Measurements from ENCODE around the gene IMMT.
"Not testable (repeated sequence)": the region's sequence is repeated elsewhere in the genome, so short reads cannot be mapped to it uniquely, and the experiment has no call there.

Gene IMMT

DNA sequence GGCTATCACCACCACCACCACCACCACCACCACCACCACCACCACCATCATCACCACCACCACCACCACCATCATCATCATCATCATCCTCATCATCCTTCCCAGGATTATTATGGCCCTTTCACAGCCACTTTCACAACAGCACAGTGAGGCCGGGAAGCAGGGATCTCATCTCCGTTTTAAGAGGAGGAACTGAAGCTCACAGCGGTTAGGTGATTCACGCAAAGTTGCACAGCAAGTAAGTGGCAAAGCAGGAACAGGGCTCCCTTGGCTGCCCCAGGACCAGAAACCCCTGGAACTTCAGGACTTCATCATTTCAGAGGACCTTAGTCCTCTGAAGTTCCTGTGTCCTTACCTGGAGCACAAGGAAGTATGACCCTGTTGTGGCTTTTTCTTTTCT, 30.8 kb upstream of the IMMT start:
- DNase-seq (ENCODE audit: low spot score): peak; percentile 35

DNA sequence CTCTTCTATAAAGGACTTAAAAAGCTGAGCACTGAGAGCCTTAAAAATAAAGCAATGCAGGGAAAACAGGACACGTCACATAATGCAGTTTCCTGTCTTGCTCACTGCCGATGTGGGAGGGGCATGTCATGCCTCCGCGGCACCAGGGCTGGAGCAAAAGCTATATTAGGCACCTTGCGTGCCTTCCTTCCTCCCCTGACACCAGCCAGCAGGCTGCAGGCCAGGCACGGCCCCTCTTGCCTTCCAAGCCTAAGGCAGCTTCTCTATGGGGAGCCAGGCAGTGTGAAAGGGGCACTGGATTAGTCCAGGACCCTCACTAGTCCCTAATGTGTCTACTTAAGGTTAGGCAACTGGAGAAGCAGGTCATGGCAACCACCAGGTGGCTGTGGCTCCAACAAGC, 30.3 kb upstream of the IMMT start:
- DNase-seq (ENCODE audit: low spot score): peak; percentile 74

DNA sequence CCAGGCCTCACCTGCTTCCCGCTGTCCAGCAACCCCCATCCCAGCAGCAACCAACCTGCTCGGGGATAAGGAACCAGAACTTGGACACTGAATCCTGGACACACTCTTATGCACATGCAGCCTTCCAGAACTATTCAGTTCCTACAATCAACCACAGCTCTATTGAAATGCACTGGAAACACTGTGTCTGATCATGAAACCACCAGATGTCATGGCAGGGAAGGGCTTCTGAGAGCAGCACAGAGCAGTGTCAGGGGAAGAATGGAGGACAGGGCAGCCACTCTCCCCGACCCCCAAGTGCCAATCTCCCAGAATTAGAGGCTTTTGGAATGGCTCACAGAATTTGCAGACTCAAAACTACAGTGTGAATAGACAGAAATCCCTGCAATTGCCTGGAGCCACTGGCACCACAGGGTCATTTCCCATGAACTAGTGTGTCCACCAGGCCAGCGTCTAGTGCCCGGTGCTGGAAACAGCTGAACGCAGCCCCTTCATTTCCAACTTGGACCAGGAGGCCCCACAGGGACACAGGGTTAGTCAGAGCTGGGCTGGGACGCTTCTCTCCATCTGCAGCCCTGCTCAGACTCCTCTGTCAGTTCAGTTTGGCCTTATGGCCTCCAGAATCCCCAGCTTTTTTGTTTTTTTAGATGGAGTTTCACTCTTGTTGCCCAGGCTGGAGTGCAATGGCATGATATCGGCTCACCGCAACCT, 29.5 kb upstream of the IMMT start:
- no peak for DNase-seq (ENCODE audit: low spot score)

DNA sequence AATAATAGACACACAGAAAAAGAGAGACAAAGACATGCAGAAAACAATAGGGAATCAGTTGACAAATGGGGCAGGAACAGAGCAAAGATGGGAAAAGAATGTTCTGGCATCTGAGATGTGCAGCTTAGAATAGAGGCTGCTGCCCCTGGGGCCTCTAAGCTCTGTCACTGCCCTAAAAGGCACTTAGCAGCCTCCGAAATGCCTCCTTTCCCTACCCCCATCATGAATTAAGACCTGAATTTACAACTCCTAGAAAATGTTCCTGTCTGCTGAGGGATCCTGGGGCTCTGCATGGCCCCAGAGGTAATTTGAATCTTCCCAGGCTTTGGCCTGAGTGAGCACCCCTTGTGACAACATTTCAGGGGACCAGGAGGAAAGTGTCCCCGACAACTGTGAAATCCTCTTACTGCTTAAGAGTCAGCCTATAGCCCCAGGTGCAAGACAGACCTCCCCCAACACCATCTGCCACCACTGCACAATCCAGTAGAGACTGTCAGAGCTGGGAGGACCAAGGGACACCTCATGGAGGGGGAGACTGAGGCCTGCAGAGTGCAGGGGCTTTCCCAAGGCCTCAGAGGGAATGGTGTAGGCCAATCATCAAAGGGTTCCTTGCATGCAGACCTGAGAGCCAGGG, 28.8 kb upstream of the IMMT start:
- no peak for DNase-seq (ENCODE audit: low spot score)

DNA sequence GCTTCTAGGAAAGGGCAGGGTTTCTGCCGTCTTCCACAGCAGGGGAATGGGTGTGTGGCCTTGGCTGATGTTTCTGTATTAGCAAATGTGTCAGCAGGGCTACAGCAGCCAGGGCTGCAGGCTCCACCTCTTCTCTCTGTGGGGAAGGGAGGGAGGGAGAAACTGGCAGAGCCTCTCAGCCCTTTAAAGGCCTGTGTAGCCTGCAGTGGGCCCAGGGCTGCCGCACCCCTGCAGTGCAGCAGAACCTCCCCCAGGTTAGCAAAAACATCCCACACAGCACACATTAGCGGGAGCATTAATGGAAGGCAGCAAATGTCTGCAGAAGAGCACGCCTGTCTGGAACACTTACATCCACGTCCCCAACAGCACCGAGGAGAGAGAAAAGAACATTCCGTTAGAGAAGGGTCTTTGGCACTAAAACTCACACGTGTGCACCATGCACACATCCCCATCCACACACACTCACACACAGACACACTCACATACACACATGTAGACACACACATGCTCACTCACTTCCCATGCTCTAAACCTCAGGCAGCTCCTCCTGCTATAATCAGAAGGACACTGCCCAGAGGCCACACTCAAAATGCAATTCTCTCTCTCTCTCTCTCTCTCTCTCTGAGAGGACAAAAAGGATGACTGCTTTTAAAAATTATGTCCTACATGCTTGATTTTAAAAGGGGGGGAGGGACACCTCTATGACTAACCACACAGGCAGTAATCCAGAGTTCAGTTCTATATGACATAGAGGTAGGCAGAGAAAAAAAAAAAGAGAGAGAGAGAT, 28.1 kb upstream of the IMMT start:
- no peak for DNase-seq (ENCODE audit: low spot score)

DNA sequence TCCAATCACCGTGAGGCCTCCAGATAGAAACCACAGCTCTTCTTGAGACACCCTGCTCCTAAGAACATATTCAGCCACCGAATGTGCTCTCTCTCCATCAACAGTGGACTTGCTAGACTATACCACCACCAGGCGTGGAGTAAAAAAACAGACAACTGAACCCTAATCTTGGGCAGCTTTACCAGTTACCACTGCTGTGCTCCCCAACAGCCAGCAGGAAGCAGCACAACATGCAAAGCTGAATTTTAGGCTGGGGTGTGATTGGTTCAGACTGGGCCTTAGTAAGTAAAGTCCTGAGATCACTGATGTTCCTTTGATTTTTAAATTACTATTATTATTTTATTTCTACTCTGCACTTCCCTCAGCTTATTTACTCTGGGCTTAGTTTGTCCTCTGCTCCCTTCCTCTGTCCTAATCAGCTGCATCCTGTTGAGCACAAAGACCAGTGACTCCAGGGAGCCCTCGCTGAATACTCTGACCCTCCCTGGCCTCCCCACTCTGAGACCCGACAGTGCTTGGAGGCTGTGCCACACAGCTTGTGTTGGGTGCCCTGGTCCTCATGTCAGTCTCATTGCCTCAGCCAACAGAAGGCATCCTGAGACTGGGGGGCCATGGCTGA, 25.9 kb upstream of the IMMT start:
- DNase-seq (ENCODE audit: low spot score): peak; percentile 76

DNA sequence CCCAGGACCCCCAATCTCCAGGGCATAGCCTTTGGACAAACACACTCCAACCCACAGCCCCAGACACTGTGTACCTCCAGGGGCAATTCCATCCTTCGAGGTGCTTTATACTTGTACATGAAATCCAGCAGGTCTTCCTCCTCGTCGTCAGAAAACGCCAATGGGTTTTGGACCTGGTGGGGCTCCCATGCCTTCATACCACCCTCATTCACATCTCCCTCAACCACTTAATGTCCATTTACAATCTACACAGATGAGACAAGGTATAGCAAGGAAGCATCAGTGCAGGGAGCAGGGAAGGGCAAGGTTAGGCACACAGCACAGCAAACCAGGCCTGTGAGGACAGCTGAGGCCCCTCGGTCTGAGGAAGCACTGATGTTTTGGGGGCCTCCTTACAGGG, 24.6 kb upstream of the IMMT start:
- DNase-seq (ENCODE audit: low spot score): no peak

DNA sequence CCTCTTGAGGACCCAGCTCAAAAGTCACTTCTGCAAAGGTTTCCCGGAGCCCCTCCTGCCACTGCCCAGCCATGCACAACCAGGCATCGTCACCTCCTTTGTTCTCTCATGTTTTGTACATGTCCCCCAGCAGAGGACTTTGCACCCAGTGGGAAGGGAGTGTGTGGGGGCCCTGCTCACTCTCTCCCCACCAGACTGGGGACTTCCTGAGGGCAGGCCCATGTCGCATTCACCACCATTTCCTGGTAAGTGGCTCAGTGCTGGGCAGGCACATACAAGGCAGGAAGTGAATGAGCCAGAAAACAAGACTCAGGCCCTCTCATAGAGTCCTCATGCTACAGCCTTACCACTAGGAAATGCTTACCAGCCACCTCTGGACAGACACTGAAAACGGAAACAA, 22.9 kb upstream of the IMMT start:
- no peak for DNase-seq (ENCODE audit: low spot score)

DNA sequence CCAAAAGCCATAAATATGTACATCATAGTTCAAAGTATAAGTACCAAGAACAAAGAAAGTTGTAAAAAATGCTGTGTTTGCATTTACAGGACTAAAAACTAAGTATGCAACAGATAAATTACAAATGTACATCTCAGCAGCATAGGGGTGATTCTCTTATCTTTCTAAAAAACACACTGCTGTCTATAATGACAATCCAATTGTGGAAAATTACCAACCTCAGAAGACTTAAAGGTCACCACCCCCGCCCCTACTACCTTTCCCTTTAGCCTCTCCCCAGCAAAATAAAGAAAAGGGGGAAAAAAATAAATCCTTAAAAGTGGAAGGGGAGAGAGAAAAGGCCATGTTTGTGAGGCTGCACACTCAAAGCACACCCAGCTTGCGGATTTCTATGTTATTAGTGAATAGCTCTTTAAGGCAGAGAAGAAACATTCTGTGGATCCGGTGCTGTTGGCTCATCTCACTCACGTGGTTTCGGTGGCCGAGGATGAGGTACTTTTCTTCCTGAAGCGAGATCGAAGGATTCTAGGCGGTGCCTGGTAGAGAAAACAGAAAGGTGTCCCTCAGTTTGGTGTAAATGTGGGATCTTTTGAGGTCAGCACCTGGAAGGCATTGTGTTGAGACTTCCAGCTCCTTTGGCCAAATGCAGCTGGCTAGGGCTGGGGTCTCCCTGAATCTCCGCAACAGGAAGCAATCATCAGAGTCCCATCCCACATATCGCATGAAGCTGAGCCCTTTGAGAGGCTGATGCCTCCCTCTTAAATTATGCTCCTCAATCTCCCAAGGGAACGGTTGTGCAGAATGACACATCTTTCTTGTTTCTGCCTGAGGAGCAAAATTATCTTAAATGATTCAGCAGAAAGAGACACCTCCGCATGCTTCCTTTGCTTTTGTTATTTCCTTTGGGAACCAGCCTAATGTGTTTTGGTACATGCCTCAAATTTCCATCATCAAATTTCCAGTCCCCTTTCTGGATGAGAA, 21.6 kb upstream of the IMMT start:
- no peak for DNase-seq (ENCODE audit: low spot score)

DNA sequence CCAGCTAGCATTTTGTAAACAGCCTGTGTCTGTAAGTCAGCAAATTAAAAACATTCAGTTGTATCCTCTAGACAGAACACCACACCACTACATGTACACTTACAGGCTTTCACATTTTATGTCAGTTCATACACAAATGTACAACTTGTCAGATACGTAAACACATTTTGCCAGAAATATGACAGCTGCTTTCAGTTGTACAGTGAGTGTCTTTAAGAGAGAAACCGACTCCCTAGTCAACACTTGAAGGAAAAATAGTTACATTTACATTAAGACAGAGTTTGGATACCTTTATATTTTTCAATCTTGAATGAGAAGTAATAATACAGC, 19.2 kb upstream of the IMMT start:
- no peak for DNase-seq (ENCODE audit: low spot score)

DNA sequence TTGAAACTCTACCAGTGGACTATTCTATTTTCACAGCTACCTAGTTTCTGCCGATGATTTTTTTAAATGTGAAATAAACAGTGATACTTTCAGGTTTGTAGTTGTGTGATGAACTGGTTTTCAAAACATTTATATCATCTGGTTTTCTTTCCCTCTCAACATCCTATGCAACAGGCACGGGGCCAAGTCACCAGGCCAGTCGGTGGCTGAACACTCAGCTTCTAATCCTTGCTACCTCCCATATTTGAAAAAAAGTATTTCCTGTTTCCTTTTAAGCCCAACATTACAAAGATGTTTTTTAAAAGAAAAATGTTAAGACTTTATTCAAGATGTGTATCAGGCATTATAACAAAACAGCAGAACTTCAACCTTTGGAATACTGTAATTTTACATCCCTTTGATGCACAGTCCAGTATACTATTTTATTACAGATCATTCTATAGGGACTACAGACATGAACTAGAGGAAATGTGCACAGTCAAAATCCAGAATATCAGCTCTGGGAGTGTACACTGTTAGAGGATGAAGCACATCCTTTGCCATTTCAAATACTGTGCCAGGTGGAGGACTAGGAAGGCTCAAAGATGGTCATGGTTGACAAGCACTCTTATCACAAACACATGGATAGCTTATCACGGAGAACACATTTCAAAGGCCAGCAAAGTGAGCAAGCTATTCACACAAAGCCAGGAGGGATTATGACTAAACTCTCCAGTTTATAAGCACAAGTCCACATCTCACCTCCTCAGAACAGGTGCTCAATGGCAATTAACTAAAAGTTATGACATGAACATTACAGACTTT, 18.6 kb upstream of the IMMT start:
- DNase-seq (ENCODE audit: low spot score): no peak

DNA sequence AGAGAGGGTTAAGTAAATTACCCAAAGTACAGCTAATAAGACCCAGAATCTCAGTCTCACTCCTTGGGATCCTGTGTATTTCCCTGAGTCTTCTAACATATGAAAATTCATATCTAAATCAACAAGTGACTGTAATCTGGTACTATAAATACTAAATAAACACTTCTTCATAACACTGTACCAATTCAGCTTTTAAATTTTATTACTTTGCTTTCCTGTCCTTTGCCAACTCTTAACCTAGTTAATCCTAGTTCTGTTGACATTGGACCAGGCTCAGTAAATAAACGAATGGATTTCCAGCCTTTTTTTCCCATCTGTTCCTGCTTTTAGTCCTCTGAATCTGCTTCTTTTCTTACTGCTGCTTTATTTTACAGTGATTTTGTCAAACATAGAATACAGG, 17.8 kb upstream of the IMMT start:
- DNase-seq (ENCODE audit: low spot score): no peak

DNA sequence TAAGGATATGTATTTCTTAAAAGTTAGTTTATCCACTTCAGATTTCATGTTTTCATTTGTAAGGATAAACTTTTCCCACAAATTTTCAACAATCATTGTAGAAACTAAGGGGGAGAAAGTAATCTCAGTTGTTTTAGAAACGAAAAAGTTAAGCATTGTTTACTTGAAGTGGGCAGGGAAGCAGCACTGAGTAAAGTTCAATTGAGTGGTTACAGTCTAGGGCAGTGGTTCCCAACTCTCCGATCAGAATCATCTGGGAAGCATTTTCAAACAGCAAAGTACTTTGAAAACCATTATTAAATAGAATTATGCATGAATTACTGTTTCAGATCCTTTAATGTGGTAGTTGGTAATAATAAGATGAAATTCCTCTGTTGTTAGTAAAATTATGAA, 16.5 kb upstream of the IMMT start:
- no peak for DNase-seq (ENCODE audit: low spot score)

DNA sequence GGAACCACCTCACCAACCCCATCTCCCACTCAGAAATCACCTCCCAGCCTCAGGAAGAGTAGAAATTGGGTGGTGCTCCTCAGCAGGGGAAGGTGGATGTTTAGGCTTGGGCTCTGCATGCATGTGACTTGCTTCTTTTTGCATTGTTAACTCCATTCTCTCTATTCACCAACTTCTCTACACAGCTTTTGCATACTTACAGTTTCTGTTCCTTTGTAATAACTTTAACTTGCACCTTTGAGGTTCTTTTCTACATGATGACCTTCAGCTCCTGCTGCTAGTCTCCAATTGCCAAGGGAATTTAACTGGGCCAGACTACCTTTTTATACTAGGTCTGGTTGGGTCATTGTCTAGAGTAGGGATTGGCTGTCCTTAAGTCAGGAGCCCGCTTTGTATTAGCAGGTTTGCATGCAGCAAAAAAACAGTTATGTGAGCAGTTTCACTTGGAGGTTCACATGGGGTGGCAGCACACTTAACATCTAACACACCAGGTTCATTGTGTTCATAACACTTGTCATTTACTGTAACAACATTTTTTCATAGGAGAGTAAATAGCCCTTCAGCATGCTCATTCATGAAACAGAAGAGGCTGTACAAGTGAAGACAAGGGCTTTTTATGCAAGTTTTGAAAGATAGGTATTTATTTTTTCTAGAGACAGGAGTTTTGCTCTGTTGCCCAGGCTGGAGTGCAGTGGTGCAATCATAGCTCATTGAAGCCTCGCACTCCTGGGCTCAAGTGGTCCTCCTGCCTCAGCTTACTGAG, 16.0 kb upstream of the IMMT start:
- DNase-seq (ENCODE audit: low spot score): no peak

DNA sequence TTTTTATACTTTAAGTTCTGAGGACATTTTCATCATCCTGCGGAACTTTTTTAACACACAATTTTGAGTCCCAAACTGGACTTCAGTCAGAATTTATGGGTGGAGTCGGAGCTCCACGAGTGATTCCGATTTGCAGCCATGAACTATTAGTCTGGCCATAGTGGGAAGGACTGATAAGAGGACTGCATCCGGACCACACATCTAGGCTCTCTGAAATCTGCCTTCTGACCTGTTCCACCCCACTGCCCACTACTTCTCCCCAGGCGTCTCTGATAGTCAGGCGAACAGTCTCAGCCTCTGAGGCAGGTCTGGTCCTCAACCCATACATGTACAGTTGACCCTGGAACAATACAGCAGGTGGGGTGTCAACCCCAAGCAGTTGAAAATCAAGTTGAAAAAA, 9.2 kb upstream of the IMMT start:
- DNase-seq (ENCODE audit: low spot score): no peak

DNA sequence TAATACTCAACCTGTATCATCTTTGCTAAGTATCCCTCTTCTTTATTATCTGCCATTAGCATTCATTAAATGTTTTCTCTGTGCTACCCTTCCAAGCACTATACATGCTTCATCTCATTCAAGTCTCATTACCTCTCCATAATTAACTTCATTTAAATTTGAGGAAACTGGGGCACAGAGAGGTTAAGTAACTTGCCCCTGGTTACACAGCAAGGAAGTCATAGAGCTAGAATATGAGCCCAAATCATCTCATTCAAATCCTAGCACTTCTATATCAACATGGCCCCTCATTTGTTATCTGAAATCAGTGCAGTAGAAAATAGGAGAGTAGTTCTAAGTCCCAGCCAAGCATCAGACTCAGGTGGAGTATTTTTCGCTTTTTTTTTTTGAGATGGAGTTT, 8.4 kb upstream of the IMMT start:
- no peak for DNase-seq (ENCODE audit: low spot score)

DNA sequence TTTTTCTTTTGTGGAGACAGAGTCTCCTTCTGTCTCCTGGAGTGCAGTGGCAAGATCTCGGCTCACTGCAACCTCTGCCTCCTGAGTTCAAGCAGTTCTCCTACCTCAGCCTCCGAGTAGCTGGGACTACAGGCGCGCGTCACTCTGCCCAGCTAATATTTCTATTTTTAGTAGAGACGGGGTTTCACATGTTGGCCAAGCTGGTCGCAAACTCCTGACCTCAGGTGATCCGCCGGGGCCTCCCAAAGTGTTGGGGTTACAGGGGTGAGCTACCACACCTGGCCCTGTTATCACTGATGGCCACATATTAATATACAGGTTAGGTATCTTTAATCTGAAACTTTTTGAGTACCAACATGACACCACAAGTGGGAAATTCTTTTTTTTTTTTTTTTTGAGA, 7.4 kb upstream of the IMMT start:
- DNase-seq (ENCODE audit: low spot score): no peak

DNA sequence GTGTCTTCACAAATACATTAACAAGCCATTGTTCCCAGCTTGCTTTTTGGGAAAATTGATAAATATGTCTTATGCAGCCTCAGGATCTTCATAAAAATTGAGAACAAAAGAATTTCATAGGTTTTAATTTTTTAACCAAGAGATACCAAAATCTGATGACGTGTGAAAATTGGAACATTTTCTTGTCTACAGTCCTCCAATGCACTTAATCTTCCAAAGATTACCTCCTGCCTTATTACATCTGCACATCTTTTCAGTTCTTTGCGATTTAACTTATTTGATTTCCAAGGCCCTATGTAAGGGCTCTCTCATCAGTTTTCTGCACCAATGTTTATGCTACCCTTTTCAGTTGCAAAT, 7.1 kb upstream of the IMMT start:
- DNase-seq (ENCODE audit: low spot score): no peak

DNA sequence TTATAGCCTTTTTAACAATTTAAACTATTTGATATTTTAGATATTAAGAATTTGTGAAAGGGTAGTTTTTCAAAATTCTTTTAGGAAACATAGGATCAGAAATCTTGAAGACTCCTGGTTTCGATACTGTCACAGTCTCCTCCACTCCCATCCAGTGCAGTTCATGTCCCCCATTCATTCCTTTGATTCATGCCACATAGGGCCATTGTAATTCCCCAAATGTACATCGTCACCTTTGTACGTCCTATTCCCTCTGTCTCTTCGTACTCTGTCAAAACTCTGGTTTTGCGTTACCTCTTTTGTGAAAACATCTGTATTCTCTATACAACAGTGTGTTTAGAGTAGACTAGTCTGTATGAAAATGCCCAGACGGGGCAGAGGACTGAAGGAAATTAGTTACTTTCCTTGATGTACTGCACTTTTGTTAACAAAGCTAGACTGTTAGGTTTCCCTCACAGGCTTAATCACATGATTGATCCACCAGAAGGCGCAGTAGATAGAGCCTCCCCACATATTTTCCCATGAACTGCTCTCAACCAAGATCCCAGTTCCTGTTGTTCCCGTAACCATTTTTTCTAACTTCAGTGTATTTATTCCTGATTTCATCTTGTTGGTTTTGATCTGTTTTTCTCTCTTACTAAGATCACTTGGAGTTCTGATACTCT, 6.5 kb upstream of the IMMT start:
- no peak for DNase-seq (ENCODE audit: low spot score)

DNA sequence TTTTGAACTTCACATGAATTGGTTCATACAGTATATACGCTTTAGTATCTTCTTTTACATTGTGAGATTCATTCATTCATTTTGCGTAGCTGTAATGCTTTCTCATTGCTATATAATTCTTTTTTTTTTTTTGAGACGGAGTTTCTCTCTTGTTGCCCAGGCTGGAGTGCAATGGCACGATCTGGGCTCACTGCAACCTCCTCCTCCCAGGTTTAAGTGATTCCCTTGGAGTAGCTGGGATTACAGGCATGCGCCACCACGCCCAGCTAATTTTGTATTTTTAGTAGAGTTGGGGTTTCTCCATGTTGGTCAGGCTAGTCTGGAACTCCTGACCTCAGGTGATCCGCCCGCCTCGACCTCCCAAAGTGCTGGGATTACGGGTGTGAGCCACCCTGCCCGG, 5.3 kb upstream of the IMMT start:
- not testable (repeated sequence) for DNase-seq (ENCODE audit: low spot score)

Measured in germinal center (tissue), 1 donor.